Neural crest cell (in vitro differentiated cells): ENCODE data around the gene KCNT2. TPM values are rescaled to one million over a fixed set of nuclear protein-coding genes. Genes with fewer than 3 reads are reported as not detected.
"Not testable (repeated sequence)": the region's sequence is repeated elsewhere in the genome, so short reads cannot be mapped to it uniquely, and the experiment has no call there.

ENCODE experiments used
- DNase-seq: peaks from one replicate; pipeline ENCODE4 v3.0.0; 2021; ENCODE audit warnings: low read depth, mixed read lengths, low spot score
- H3K27ac Mint-ChIP-seq: one replicate; pipeline ENCODE4 v1.8.0; 2021; ENCODE audit warnings: mild to moderate bottlenecking, mixed read lengths; ENCODE audit not compliant: unreplicated experiment
- H3K27me3 Mint-ChIP-seq: 2 replicates; pipeline ENCODE4 v1.8.0; 2021; ENCODE audit warnings: low read depth, mild to moderate bottlenecking, mixed read lengths
- H3K36me3 Mint-ChIP-seq: 2 replicates; pipeline ENCODE4 v1.8.0; 2021; ENCODE audit warnings: low read depth, mild to moderate bottlenecking, mixed read lengths
- H3K4me1 Mint-ChIP-seq: 2 replicates; pipeline ENCODE4 v1.8.0; 2021; ENCODE audit warnings: mixed read lengths
- H3K4me3 Mint-ChIP-seq: one replicate; pipeline ENCODE4 v1.8.0; 2021; ENCODE audit warnings: mild to moderate bottlenecking, mixed read lengths
- H3K9me3 Mint-ChIP-seq: 2 replicates; pipeline ENCODE4 v1.8.0; 2021; ENCODE audit warnings: mixed read lengths
- CTCF ChIP-seq: fragments of 200-600 bp; sonication (generic); conservative IDR thresholded peaks from 2 replicates; pipeline ENCODE4 v1.5.0; 2021; ENCODE audit warnings: antibody characterized with exemption, mild to moderate bottlenecking
- total RNA-seq: library from RNA; stranded (reverse); gene quantifications from 2 replicates; pipeline ENCODE4 v1.2.1, GENCODE V29; 2021

KCNT2 gene
- total RNA-seq, 1 donor from 2014 or later = 12.6 TPM

- no peaks in the 10 kb centered on the region for H3K27me3 Mint-ChIP-seq
- peaks cover 20% of the 10 kb centered on the region for H3K36me3 Mint-ChIP-seq
- H3K4me1 Mint-ChIP-seq = no peaks in the 10 kb centered on the region
Measured at GRCh38 chr1:196515904-196516303, 92.3 kb downstream of the KCNT2 start.

GRCh38 chr1:196513821-196514220 lies 94.4 kb downstream of the KCNT2 start:
- no peaks in the 10 kb centered on the region for H3K4me1 Mint-ChIP-seq
- no peak for DNase-seq
- TF ChIP-seq CTCF = no peak
- peaks cover 2% of the 10 kb centered on the region for H3K9me3 Mint-ChIP-seq
- peaks cover 5% of the 10 kb centered on the region for H3K36me3 Mint-ChIP-seq
- no peak overlapping the region for H3K4me3 Mint-ChIP-seq
- H3K27ac Mint-ChIP-seq = no peak overlapping the region
- no peaks in the 10 kb centered on the region for H3K27me3 Mint-ChIP-seq

More at GRCh38 chr1:196515904-196516303, 92.3 kb downstream of the KCNT2 start:
- H3K9me3 Mint-ChIP-seq = peaks cover 12% of the 10 kb centered on the region
- no peak for TF ChIP-seq CTCF
- H3K4me3 Mint-ChIP-seq = no peak overlapping the region
- H3K27ac Mint-ChIP-seq = no peak overlapping the region
- DNase-seq = no peak

GRCh38 chr1:196510451-196510850 lies 97.8 kb downstream of the KCNT2 start:
- DNase-seq = no peak
- Mint-ChIP-seq H3K36me3 (no peaks in the 10 kb centered on the region), H3K4me3 (no peak overlapping the region), H3K9me3 (no peaks in the 10 kb centered on the region), H3K27ac (no peak overlapping the region), H3K27me3 (no peaks in the 10 kb centered on the region), H3K4me1 (no peaks in the 10 kb centered on the region)
- TF ChIP-seq CTCF = no peak

GRCh38 chr1:196504224-196504623 lies 104.0 kb downstream of the KCNT2 start:
- not testable (repeated sequence) for H3K27me3 Mint-ChIP-seq, DNase-seq, H3K36me3 Mint-ChIP-seq, H3K9me3 Mint-ChIP-seq, H3K4me1 Mint-ChIP-seq, H3K27ac Mint-ChIP-seq, H3K4me3 Mint-ChIP-seq

- H3K4me3 Mint-ChIP-seq = no peak overlapping the region
- H3K27me3 Mint-ChIP-seq = no peaks in the 10 kb centered on the region
- peaks cover 3% of the 10 kb centered on the region for H3K36me3 Mint-ChIP-seq
- no peak overlapping the region for H3K27ac Mint-ChIP-seq
- TF ChIP-seq CTCF = no peak
- no peak for DNase-seq
- peaks cover 4% of the 10 kb centered on the region for H3K9me3 Mint-ChIP-seq
- no peaks in the 10 kb centered on the region for H3K4me1 Mint-ChIP-seq
Measured at GRCh38 chr1:196502437-196502836, 105.8 kb downstream of the KCNT2 start.

- Mint-ChIP-seq H3K4me1 (no peaks in the 10 kb centered on the region), H3K27me3 (no peaks in the 10 kb centered on the region), H3K36me3 (peaks cover 3% of the 10 kb centered on the region), H3K4me3 (no peak overlapping the region), H3K9me3 (peaks cover 4% of the 10 kb centered on the region), H3K27ac (no peak overlapping the region)
- no peak for DNase-seq
- no peak for TF ChIP-seq CTCF
Measured at GRCh38 chr1:196501760-196502428, 106.3 kb downstream of the KCNT2 start.
